Upper lobe of left lung (tissue), 4 donors: ENCODE measurements around the gene WNK2.

Experiments
- POLR2A ChIP-seq, 4 donors: fragments of 450-650 bp; IDR thresholded peaks; one replicate each; pipeline ENCODE4 v1.5.1; 2016 to 2017; ENCODE audit warnings: antibody characterized with exemption in 4 of 4, mild to moderate bottlenecking in 2 of 4
- POLR2AphosphoS5 ChIP-seq, 2 donors: sonication (generic); formaldehyde crosslinking; IDR thresholded peaks; one replicate each; pipeline ENCODE4 v1.5.1; 2017; ENCODE audit warnings: antibody characterized with exemption in 2 of 2
- TF ChIP-seq, protein P1 (sequence below), 6 experiments: fragments of 450-650 bp in 4 of 6; fragments of 200-600 bp in 2 of 6; sonication (generic) in 2 of 6; IDR thresholded peaks; one replicate each; pipeline ENCODE4 v1.5.1; 2016 to 2019; ENCODE audit warnings: antibody characterized with exemption in 6 of 6

DNA sequence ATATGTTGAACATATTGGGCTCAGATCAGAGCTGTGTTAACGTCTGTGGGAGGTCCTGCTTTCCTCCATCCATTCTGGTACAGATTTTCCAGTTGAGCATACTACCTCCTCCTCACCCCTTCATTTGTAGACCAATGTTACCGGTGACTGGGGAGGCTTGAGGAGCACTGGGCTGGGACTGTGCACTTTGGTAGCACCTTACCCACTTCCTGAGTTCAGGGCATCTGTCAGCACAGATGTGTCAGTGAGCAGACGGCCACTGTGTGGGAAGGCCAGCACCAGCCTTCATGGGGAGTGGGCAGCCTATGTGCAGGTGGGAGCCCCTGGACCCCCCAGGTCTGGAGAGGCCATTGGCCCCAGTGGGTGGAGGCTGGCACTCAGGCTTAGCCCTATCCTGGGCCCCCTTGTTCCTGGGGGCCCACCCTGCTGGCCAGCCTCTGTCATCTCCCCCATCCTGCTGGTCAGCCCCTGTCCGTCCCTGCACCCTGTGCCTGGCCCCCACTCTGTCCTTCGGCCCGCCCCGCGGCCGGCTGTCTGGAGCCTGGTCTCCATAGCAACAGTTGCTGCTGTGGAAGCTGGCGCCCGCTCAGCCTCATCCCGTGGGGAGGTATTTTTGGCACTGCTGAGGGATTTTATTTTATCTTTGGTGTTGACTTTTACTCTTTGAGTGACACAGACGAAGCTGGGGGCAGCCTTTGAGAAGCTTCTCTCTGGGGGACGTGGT is 21.3 kb downstream of the WNK2 start:
- TF ChIP-seq POLR2A (IDR thresholded peaks at IDR 0.05), result no peak
- TF ChIP-seq, protein P1, sequence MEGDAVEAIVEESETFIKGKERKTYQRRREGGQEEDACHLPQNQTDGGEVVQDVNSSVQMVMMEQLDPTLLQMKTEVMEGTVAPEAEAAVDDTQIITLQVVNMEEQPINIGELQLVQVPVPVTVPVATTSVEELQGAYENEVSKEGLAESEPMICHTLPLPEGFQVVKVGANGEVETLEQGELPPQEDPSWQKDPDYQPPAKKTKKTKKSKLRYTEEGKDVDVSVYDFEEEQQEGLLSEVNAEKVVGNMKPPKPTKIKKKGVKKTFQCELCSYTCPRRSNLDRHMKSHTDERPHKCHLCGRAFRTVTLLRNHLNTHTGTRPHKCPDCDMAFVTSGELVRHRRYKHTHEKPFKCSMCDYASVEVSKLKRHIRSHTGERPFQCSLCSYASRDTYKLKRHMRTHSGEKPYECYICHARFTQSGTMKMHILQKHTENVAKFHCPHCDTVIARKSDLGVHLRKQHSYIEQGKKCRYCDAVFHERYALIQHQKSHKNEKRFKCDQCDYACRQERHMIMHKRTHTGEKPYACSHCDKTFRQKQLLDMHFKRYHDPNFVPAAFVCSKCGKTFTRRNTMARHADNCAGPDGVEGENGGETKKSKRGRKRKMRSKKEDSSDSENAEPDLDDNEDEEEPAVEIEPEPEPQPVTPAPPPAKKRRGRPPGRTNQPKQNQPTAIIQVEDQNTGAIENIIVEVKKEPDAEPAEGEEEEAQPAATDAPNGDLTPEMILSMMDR (IDR thresholded peaks at IDR 0.05), result no peak
- no peak for TF ChIP-seq POLR2AphosphoS5 (IDR thresholded peaks at IDR 0.05)
